Vagina (tissue), 2 donors: ENCODE data around the gene UQCRH.
"Not testable (repeated sequence)": the region's sequence is repeated elsewhere in the genome, so short reads cannot be mapped to it uniquely, and the experiment has no call there.

Experiments
- CTCF ChIP-seq, 3 experiments: fragments of 450-650 bp in 2 of 3; fragments of 200-600 bp in 1 of 3; sonication (generic) in 1 of 3; IDR thresholded peaks; one replicate each; pipeline ENCODE4 v1.5.1; 2017 to 2019; ENCODE audit warnings: antibody characterized with exemption in 3 of 3, mild to moderate bottlenecking in 2 of 3, moderate library complexity in 2 of 3
- POLR2A ChIP-seq, 2 donors: fragments of 450-650 bp; IDR thresholded peaks; one replicate each; pipeline ENCODE4 v1.6.1; 2017; ENCODE audit warnings: antibody characterized with exemption in 2 of 2, mild to moderate bottlenecking in 2 of 2, moderate library complexity in 2 of 2

GRCh38 chr1:46325285-46326076 is 22.0 kb downstream of the UQCRH start:
- not testable (repeated sequence) for TF ChIP-seq CTCF, POLR2A (IDR thresholded peaks at IDR 0.05)
